Activated naive CD8-positive, alpha-beta T cell treated with anti-CD3 and anti-CD28 coated beads, Interleukin-2, amount 50 U/mL, for 16 hours (primary cell): ENCODE results near the gene SCYL1.
"Not testable (repeated sequence)": the region's sequence is repeated elsewhere in the genome, so short reads cannot be mapped to it uniquely, and the experiment has no call there.

Experiments
- DNase-seq: peaks from one replicate; pipeline ENCODE4 v3.0.0-alpha.2; 2020; ENCODE audit warnings: low read depth, low spot score

The SCYL1 gene

DNA sequence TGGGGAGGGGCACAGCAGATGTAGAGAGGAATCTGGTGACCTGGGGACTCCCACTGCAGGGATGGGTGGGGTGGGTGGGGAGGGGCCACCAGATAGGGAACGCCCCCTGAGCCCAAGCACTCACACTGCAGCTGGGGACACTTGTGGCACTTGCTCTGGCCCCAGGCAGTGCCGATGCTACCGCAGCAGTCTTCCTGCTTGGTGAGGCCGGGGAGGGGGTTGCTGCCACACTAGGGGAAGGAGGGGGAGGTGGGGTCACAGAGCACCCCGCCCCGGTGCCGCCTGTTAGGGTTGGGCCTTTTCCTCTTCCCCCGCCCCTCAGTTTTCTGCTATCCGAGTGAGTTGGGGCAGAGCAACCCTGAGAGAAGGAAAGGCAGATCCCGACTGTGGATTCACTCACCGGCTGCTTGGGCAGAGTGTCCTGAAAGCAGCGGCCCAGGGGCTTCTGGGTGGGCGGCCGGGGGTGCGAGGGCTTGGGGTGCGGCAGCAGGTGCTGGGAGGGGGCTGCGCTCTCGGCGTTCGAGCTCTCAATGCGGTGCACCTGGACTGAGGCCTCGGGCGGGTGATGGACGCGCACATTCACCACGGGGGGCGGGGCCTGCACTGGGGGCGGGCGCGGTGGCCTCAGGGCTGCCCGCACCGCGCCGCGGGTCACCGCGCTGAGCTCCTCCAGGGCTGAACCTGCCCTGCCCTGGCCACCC, 28.6 kb downstream of the SCYL1 start:
- DNase-seq: no peak

DNA sequence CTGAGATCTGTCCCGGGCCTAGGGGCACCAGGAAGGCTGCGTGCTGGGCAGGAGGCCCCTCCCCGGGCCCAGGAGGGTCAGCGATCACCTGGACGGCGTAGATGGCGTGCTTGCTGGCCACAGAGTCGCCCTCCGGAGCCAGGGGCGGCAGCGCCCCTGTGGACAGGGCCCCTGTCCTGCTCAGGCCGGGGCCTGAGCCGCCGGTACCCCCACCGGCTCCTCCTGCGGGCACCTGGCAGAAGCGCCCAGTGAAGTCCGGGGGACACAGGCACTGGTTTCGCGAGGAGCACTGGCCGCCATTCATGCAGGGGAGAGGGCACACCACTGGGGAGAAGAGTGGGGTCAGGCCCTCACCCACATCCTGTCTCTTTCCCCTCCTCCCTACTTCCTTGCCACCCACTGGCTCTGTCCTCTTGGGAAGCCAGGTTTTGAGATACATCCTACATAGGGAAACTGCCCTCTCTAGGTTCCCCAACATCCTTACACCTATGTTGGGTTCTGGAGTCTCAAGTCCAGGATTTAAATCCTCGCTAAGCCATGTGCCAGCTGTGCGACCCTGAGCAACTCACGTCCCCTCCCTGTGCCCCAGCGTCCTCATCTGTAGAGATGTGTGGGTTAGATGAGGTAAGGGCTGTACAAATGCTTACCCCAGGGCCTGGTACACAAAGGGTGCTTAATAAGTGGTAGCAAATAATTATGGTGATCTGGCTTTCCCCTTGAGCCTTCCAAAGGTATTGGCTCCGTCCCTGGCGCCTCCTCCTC, 29.4 kb downstream of the SCYL1 start:
- no peak for DNase-seq

DNA sequence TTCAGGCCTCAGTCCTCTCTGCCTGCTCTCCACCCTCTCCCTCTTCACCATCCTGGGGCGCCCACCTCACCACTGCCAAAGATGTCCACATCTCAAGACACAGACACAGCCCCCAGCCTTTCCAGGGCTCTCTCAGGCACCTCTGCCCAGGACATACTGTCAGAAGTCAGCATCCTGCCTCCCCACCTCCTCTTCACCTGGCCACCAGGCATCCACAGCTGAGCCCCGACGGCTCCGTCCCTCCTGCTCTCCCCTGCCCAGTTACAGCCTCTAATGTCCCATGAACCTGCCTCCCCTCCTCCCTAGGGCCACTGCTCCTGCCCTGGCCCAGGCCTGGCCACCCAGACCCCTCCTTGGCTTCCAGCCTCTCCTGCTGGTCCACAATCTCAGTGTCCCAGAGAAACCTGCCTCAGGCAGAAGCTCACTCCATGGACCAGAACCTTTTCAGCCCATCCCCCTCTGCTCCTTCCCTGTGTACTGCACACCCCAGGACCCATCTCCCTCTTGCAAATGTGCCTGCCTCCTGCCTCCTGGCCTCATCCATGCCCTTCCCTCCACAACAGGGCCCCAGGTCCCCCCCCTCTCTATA, 30.1 kb downstream of the SCYL1 start:
- no peak for DNase-seq

DNA sequence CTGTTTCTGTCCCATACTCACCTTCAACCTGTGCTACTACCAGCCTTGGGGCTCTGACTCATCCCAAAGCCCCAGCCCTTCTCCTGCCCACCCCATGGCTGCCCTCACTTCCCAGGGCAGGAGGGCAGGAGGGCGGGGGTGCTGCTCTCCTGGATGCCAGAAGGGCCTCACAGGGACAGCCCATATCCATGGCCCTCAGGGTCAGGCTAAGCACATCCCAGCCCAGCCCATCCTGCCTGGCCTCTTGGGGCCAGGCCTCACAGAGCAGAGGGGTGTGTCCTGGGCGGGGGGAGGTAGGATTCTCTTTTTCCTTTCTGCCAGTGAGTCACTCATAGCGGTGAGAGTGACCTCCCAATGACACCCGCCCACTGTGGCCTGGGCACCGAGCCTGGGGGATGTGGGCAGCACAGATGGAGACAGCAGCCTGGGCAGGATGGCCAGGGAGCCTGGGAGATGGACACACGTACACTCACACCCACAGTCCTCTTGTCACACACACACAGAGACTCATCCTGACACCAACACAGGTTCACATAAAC, 30.9 kb downstream of the SCYL1 start:
- DNase-seq: no peak

DNA sequence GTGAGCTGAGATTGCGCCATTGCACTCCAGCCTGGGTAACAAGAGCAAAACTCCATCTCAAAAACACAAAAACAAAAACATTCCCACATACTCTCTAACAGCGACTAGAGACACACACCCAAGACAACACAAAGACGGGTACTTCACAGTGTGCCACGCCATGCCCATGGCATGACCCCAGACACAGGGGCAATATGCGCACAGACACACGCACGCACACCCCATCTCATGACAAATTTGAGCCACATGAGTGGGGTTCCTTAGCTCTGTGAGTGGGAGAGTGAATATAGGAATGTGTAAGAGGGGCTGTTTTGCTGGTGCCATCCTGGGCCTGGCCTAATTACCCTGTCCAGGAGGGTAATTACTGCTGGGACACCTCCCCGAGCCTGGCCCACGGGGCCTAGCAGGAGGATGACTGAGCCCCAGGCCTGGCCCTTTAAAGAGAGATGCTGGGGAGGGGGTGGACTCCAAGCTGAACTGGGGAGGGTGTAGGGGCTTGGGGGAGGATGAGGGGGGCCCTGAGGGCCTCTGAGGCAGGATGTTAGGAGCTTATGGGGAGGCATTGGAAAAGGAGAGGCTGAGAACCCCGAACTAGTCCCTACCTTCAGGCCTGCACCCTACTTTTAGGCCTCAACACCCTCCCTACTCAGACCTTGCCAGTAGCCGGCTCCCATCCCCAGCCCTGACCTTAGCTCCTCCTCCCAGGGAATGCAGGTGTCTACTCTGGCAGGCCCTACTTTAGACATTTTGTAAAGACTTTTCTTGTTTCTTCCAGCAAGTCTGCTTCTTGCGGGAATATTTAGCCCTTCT, 31.8 kb downstream of the SCYL1 start:
- no peak for DNase-seq

DNA sequence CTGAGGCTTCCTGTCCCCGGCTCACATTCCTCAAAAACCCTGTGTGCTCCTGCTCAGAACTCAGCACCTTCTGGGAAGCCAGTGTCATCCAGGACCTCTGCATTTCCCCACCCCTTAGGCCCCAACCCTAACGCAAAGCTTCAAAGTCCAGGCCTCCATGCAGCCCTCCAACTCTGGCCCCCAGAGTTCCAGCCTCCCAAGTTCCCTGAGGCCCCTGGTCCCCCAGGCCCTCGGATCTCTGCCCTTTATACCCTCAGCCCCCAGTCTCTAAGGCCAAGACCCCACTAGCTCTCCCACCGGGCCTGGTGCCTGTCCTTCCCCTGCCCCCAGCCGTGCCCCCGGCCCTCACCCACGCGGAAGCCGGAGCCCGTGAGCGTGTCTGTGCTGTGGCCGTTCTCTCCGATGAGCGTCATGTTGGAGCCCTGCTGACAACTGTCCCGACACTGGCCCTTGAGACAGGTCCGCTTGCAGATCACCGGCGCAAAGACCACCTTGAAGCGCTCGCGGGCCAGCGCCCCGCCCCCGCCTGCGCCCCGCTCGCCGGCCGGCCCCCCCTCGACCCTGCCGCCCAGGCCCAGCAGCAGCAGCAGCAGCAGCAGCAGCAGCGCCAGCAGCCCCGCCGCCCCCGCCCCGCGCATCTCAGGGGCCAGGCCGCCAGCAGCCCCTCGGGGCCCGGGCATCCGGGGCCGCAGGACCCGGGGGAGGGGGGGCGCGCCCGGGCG, 32.6 kb downstream of the SCYL1 start:
- DNase-seq: no peak

DNA sequence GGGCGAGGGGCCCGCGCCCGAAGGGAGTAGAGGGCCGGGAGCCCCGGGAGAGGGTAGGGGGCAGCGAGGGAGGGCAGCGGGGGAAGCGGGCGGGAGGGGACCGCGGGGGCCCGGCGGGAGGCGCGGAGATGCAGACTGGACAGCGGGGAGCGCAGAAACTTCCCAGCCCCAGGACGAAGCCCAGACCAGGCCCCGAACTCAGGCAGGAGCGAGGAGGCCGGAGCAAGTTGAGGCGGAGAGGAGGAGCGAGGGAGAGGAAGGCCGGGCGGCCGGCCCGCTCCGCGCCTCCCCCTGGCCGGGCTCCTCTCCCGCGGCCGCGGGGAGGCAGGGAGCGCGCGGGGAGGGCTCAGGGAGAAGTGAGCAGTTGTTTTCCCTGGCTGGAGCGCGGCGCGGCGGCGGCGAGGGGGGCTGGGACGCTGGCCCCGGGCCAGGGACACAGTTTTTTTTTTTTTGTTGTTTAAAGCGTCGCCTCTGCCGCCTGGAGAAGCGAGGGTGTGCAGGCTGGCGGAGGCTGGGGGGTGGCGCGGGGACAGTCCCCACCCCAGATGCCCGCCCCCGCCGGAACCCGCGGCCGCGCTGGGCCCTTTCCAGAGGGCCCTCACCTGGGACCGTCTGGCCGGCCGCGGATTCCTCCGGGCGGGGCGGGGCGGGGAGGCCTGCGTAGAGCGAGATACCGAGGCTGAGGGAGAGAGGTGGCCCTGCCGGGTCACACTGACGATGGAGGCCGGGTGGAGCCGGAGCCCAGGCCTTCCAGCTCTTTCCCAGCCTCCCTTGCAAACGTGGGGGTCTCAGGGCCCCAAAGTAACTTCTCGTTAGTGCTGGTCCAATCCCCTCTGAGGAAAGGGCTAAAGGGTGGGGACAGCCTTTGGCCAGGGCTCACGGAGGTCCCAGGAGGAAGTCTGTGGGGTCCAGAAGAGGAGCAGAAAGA, 33.4 kb downstream of the SCYL1 start, which contains the start of gene LTBP3:
Gene LTBP3, minus strand, starts transcription at position 358 of the 928 bp plus-strand sequence. CDS start 400 bp downstream, outside the sequence.
- no peak for DNase-seq

DNA sequence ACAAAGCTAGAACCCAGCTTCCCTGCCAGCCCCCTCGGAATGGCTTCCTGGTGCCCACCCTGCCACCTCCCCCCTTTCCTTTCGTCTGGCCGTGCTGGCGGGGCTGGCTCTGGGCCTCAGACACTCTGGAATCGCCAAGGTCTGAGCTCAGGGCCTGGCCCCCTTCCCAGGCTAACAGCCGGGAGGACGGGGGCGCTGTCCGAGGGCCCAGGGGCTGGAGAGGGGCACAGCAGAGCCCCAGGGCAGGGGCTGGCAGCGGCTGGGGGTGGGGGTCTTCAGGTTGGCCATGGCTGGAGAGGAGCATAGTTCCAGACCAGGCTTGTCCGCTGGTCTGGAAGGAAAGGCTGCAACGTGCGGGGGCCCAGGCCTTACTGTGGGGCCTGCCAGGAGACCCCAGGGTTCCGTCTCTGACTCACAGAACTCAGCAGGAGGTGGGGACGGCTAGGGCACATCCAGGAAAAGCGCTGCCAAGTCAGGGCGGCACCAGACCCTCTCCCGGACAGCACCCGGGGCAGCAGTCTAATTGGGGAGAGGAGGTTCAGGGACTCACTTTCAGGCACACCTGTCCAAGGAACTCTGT, 34.1 kb downstream of the SCYL1 start:
- DNase-seq: no peak

DNA sequence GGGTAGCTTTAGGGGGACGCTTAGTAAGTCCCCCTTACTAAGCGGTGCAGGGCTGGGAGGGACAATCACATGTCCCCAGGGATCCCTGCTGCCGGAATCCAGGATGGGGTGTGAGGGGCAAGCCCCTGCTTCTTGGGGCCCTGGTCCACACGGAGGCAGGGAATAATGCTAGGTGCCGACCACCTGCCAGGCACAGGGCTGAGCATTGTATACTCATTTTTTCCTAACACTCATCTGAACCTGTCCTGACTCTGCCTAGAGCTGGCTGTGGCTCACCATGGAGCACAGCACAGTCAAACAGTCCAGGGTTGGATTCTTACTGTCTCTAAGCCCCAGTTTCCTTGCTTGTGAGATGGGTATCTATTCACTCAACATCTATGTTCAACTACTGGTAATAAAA, 34.7 kb downstream of the SCYL1 start:
- no peak for DNase-seq

DNA sequence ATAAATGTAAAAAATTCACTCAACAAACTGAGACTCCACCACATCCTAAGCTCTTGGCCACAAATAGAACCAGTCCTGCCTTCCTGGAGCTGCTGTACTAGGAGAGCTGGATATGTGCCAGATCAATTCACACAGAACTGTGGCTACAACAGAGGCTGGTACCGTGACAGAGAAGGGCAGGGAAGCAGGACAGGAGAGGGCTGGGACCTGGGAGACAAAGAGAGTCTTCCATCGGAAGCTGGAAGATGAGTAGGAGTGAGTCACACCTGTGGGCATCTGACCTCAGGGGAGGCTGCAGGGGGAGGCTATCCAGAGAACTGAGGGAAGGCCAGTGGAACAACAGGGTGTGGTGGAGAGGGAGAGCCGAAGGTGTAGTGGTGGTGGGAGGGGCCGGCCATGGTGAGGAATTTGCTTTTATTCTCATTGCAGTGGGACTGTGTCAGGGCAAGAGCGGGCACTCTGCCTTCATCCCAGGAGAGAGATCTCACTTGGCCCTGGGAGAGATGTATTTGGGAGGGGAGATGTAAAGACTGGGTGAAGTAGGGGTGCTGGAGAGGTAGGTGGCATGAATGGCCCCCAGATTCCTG, 35.2 kb downstream of the SCYL1 start:
- no peak for DNase-seq

DNA sequence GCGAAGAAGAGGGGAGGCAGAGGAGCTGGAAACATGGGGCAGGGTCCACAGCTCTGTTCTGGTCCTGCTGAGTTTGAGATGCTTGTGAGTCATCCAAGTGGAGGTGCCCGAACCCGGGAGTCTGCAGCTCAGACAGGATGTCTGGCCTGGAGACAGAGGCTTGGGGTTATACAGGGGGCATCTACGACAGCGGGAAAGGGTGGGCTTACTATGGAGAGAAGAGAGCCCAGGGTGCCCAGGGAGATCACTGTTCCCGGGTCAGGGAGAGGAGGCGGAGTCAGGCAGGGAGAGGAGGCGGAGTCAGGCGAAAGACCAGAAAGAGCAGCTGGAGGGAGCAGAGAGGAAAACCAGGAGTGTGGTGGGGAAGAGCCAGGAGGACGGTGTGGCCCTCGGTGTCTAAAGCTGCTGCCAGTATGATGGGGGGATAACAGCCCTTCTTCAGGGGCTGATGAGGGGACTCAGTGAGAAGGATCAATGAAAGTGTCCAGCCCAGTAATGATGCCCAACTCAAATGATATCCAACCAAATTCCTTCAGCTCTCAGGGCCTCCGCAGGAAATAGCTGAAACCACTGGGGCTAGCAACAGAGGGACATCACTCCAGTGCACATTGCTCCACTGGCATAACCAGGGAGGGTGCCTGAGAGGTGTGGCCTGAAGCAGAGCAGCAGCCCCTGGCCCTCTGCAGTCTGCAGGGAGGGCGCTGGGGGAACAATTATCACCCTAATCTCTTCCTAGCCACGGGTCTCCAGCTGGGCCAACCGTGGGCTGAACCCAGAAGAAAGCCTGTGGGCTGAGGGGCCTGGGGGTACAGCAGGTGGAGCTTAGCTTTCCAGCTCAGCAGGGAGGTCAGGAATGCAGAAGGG, 35.9 kb downstream of the SCYL1 start:
- no peak for DNase-seq

DNA sequence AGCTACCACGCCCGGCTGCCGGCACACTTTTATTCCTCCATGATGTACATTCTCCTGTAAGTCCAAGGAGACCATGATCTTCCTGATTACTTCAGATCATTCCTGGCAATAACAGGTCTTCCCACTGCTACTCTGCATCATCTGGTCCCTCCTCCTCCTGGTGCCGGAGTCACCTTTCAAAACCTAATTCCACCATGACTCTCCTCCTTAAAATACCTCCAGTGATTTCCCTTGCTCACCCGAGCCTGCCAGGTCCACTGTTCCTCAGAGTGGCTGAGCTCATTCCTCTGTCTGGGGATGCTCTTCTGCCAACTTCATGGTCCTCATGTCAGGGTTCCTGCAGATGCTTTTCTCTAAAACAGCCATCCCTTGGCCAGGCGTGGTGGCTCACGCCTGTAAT, 37.1 kb downstream of the SCYL1 start:
- no peak for DNase-seq

DNA sequence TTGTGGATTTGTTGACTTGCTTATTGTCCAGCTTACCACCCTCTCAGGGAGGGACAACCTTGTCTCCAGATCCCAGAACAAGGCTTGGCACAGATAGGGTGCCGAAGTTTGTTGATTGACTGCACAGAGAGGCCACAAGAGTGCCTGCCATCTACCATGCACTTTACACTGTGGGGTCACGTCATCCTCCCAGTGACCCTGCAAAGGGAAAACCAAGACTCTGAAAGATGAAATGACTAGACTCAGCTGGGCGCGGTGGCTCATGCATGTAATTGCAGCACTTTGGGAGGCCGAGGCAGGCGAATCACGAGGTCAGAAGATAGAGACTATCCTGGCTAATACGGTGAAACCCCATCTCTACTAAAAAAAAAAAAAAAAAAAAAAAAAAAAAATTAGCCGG, 37.9 kb downstream of the SCYL1 start:
- no peak for DNase-seq

DNA sequence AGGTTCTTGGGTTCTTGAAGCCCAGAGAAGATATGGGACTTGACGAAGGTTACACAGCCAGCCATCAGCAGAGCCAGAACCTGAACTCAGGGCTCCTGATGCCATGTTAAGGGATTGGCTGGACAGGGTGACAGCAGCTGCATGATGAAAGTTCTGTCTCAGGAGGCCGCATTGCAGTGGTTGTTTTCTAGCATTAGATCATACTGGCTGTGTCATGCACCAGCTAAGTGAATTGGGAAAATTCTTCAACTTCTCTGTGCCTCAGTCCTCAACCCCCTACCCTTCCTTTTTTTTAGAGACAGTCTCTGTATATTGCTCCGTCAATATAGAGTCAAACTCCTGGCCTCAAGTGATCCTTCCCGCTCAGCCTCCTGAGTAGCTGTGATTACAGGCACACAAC, 38.7 kb downstream of the SCYL1 start:
- no peak for DNase-seq

DNA sequence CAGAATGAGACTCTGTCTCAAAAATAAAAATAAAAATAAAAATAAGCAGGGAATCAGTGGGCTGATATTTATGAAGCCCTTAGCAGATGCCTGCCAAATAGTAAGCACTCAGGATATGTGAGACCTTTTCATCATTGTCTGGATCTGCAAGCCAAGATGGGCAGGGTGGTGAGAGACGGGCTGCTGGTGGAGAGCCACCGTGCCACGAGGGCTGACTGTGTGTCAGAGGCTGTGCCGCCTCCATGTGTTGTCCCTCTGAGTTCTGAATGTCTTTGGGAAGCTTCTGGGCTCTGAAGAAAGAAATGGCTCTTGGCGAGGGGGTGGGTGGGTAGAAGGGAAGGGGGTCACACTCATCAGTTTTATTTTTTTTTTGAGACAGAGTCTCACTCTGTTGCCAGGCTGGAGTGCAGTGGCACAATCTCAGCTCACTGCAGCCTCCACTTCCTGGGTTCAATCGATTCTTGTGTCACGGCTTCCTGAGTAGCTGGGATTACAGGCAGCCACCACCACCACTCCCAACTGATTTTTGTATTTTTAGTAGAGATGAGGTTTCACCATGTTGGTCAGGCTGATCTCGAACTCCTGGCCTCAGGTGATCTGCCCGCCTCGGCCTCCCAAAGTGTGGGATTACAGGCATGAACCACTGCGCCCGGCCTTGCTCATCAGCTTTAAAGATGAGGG, 40.1 kb downstream of the SCYL1 start:
- DNase-seq: not testable (repeated sequence)

DNA sequence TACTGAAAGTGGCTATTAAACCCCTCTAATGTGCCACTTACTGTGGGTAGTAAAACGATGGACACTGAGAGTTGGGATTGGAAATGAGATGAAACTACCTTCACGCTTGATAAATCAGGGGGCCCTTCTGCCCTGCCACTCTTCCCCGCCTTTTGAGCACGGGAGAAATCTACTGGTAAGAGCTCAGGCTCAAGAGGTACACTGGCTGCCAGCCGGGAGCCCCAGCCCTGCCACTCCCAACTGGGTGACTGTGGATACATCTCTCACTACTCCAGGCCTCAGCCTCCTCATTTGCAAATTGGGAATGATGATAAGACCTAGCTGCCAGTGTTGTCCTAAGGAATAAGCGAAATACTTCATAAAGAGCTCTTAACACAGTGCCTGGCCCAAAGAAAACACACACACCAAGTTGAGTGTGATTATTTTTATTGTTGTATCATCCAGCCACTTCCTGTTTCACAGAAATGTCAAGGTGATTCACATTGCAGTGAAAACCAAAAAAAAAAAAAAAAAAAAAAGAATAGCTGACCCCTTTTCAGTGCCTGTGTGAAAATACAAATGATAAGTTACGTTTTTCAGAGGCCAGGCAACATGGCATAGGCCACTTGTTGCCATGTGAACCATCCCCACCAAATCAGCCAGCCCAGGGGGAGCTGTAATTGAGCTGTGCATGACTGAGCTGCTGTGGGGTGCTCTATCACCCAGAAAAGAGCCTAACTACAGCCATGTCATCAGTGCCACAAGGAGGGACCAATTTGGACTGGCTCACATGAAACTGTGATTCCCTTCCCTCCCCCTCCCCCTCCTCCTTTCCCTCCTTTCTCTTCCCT, 41.0 kb downstream of the SCYL1 start:
- no peak for DNase-seq
